ENCODE measurements around the gene ADGRE3.

The ADGRE3 gene

GRCh38 chr19:14674764-14675163 is at the start of gene ADGRE3:
Gene ADGRE3, minus strand, starts transcription at chr19:14674844. Its CDS starts 74 bp downstream, at chr19:14674770.
- Histone ChIP-seq H3K4me2 (ENCODE audit: low read depth, low read length, poor library complexity, severe bottlenecking) (no peak within 1 kb of the TSS), H3K79me2 (ENCODE audit: insufficient read depth, low read length) (no peaks in the 10 kb centered on the region), H3K9me2 (replicated peaks; ENCODE audit: low read depth, low read length) (no peaks in the 10 kb centered on the region), H4K20me1 (ENCODE audit: insufficient read depth, low read length, poor library complexity, severe bottlenecking) (no peaks in the 10 kb centered on the region), H3K4me1 (ENCODE audit: insufficient read depth, low read length, poor library complexity, severe bottlenecking) (peaks cover 5% of the 10 kb centered on the region), H2AFZ (ENCODE audit: low read length) (no peak within 1 kb of the TSS), H3K27me3 (ENCODE audit: insufficient read depth, low read length, poor library complexity, severe bottlenecking) (no peaks in the 10 kb centered on the region), H3F3A (ENCODE audit: low read depth) (no peaks in the 10 kb centered on the region), H3K9me3 (ENCODE audit: insufficient read depth, low read depth, low read length) (no peaks in the 10 kb centered on the region), H3K9ac (ENCODE audit: low read depth, low read length, poor library complexity, severe bottlenecking) (no peak within 1 kb of the TSS), H3K4me3 (ENCODE audit: low read length, poor library complexity, severe bottlenecking) (no peak within 1 kb of the TSS), H3K36me3 (ENCODE audit: insufficient read depth, low read length) (no peaks in the 10 kb centered on the region)
- TF ChIP-seq EZH2phosphoT487 (IDR thresholded peaks at IDR 0.05; ENCODE audit: borderline replicate concordance) = no peak
- no peak for TF ChIP-seq CTCF (conservative IDR thresholded peaks at IDR 0.05; ENCODE audit: low read length)

GRCh38 chr19:14722127-14722526 is 47.5 kb upstream of the ADGRE3 start:
- peaks cover 36% of the 10 kb centered on the region; the same call in 1 of the 2 replicates for H3K9me3 ChIP-seq (ENCODE audit: insufficient read depth, low read depth, low read length)

GRCh38 chr19:14719162-14719561 is 44.5 kb upstream of the ADGRE3 start:
- TF ChIP-seq CTCF (conservative IDR thresholded peaks at IDR 0.05; ENCODE audit: low read length) = no peak
- TF ChIP-seq EZH2phosphoT487 (IDR thresholded peaks at IDR 0.05; ENCODE audit: borderline replicate concordance) = no peak
- peaks cover 16% of the 10 kb centered on the region for H3K36me3 ChIP-seq (ENCODE audit: insufficient read depth, low read length)
- H3K9me3 ChIP-seq (ENCODE audit: insufficient read depth, low read depth, low read length) = peaks cover 40% of the 10 kb centered on the region; the same call in 1 of the 2 replicates

More at GRCh38 chr19:14722127-14722526, 47.5 kb upstream of the ADGRE3 start:
- Histone ChIP-seq H3K4me2 (ENCODE audit: low read depth, low read length, poor library complexity, severe bottlenecking) (no peak overlapping the region), H4K20me1 (ENCODE audit: insufficient read depth, low read length, poor library complexity, severe bottlenecking) (no peaks in the 10 kb centered on the region), H2AFZ (ENCODE audit: low read length) (no peak overlapping the region), H3K79me2 (ENCODE audit: insufficient read depth, low read length) (no peaks in the 10 kb centered on the region), H3K4me1 (ENCODE audit: insufficient read depth, low read length, poor library complexity, severe bottlenecking) (no peaks in the 10 kb centered on the region), H3K27me3 (ENCODE audit: insufficient read depth, low read length, poor library complexity, severe bottlenecking) (no peaks in the 10 kb centered on the region), H3K4me3 (ENCODE audit: low read length, poor library complexity, severe bottlenecking) (no peak overlapping the region), H3F3A (ENCODE audit: low read depth) (no peaks in the 10 kb centered on the region), H3K36me3 (ENCODE audit: insufficient read depth, low read length) (peaks cover 14% of the 10 kb centered on the region), H3K9ac (ENCODE audit: low read depth, low read length, poor library complexity, severe bottlenecking) (no peak overlapping the region), H3K9me2 (replicated peaks; ENCODE audit: low read depth, low read length) (no peaks in the 10 kb centered on the region)
- TF ChIP-seq EZH2phosphoT487 (IDR thresholded peaks at IDR 0.05; ENCODE audit: borderline replicate concordance) = no peak
- no peak for TF ChIP-seq CTCF (conservative IDR thresholded peaks at IDR 0.05; ENCODE audit: low read length)

More at GRCh38 chr19:14719162-14719561, 44.5 kb upstream of the ADGRE3 start:
- H3K9me2 ChIP-seq (replicated peaks; ENCODE audit: low read depth, low read length) = no peaks in the 10 kb centered on the region
- no peaks in the 10 kb centered on the region for H3F3A ChIP-seq (ENCODE audit: low read depth)
- no peaks in the 10 kb centered on the region for H3K27me3 ChIP-seq (ENCODE audit: insufficient read depth, low read length, poor library complexity, severe bottlenecking)
- H2AFZ ChIP-seq (ENCODE audit: low read length) = no peak overlapping the region
- H3K79me2 ChIP-seq (ENCODE audit: insufficient read depth, low read length) = no peaks in the 10 kb centered on the region
- H3K4me2 ChIP-seq (ENCODE audit: low read depth, low read length, poor library complexity, severe bottlenecking) = no peak overlapping the region
- no peaks in the 10 kb centered on the region for H3K4me1 ChIP-seq (ENCODE audit: insufficient read depth, low read length, poor library complexity, severe bottlenecking)
- no peak overlapping the region for H3K9ac ChIP-seq (ENCODE audit: low read depth, low read length, poor library complexity, severe bottlenecking)
- no peaks in the 10 kb centered on the region for H4K20me1 ChIP-seq (ENCODE audit: insufficient read depth, low read length, poor library complexity, severe bottlenecking)
- H3K4me3 ChIP-seq (ENCODE audit: low read length, poor library complexity, severe bottlenecking) = no peak overlapping the region

Data from Loucy (cell line).